DOHH2 (cell line): ENCODE measurements around the gene OSBPL8.

Experiments
- H3F3A ChIP-seq: fragments of 200-600 bp; sonication (generic), shearing (Covaris generic); 2 replicates; pipeline ENCODE4 v1.6.0; 2016; ENCODE audit warnings: antibody characterized with exemption, mild to moderate bottlenecking; ENCODE audit not compliant: control insufficient read depth, insufficient read depth
- H3K27ac ChIP-seq: fragments of 200-600 bp; sonication (generic); 2 replicates; pipeline ENCODE4 v1.5.1; 2014; ENCODE audit warnings: low read depth, mild to moderate bottlenecking, low read length, moderate library complexity
- H3K27me3 ChIP-seq: fragments of 200-600 bp; sonication (generic); 2 replicates; pipeline ENCODE4 v1.6.1; 2014; ENCODE audit warnings: mild to moderate bottlenecking, low read length, mixed read lengths; ENCODE audit not compliant: control insufficient read depth
- H3K36me3 ChIP-seq: fragments of 200-600 bp; sonication (generic); 2 replicates; pipeline ENCODE4 v1.6.1; 2014; ENCODE audit warnings: mild to moderate bottlenecking, low read length, moderate library complexity, mixed read lengths; ENCODE audit not compliant: control insufficient read depth
- H3K4me1 ChIP-seq: fragments of 200-600 bp; sonication (generic); 2 replicates; pipeline ENCODE4 v1.6.1; 2014; ENCODE audit warnings: mild to moderate bottlenecking, low read length, mixed read lengths; ENCODE audit not compliant: control insufficient read depth
- H3K4me2 ChIP-seq: fragments of 200-600 bp; sonication (generic); 2 replicates; pipeline ENCODE4 v1.6.0; 2014; ENCODE audit warnings: mild to moderate bottlenecking, low read length, moderate library complexity
- H3K4me3 ChIP-seq: fragments of 200-600 bp; sonication (generic); 2 replicates; pipeline ENCODE4 v1.5.1; 2014; ENCODE audit warnings: mild to moderate bottlenecking, low read length, mixed read lengths
- H3K79me2 ChIP-seq: fragments of 200-600 bp; sonication (generic); 2 replicates; pipeline ENCODE4 v1.6.1; 2014; ENCODE audit warnings: mild to moderate bottlenecking, low read length, mixed read lengths; ENCODE audit not compliant: control insufficient read depth
- H3K9me2 ChIP-seq: fragments of 200-600 bp; sonication (generic); replicated peaks from 2 replicates; pipeline ENCODE4 v1.6.1; 2014; ENCODE audit warnings: mild to moderate bottlenecking, low read length, mixed read lengths; ENCODE audit not compliant: control insufficient read depth
- H3K9me3 ChIP-seq: fragments of 200-600 bp; sonication (generic); 2 replicates; pipeline ENCODE4 v1.6.1; 2014; ENCODE audit warnings: antibody characterized with exemption, low read length, mixed read lengths; ENCODE audit not compliant: control insufficient read depth, insufficient read depth
- H4K20me1 ChIP-seq: fragments of 200-600 bp; sonication (generic); 2 replicates; pipeline ENCODE4 v1.6.0; 2014; ENCODE audit warnings: low read depth, mild to moderate bottlenecking, antibody characterized with exemption, low read length, moderate library complexity; ENCODE audit not compliant: control insufficient read depth, insufficient read depth
- CTCF ChIP-seq: fragments of 200-600 bp; sonication (generic); IDR thresholded peaks from one replicate; pipeline ENCODE4 v1.5.1; 2014; ENCODE audit warnings: antibody characterized with exemption, mild to moderate bottlenecking, low read depth, low read length; ENCODE audit not compliant: poor library complexity, severe bottlenecking
- EZH2phosphoT487 ChIP-seq: fragments of 200-600 bp; sonication (generic); IDR thresholded peaks from 2 replicates; pipeline ENCODE4 v1.6.1; 2017; ENCODE audit warnings: borderline replicate concordance, mild to moderate bottlenecking, antibody characterized with exemption, low read length, moderate library complexity, mixed read lengths

OSBPL8 gene

GRCh38 chr12:76556368-76556767 is 3.2 kb downstream of the OSBPL8 start:
- Histone ChIP-seq H4K20me1 (peaks cover 4% of the 10 kb centered on the region; the same call in 1 of the 2 replicates), H3K27me3 (no peaks in the 10 kb centered on the region), H3F3A (peaks cover 5% of the 10 kb centered on the region; the same call in 1 of the 2 replicates), H3K79me2 (peaks cover 80% of the 10 kb centered on the region), H3K4me1 (peaks cover 62% of the 10 kb centered on the region), H3K36me3 (peaks cover 3% of the 10 kb centered on the region; the same call in 1 of the 2 replicates), H3K4me2 (peak overlapping the region; percentile 30), H3K4me3 (no peak overlapping the region), H3K9me3 (no peaks in the 10 kb centered on the region), H3K27ac (no peak overlapping the region), H3K9me2 (no peaks in the 10 kb centered on the region)
- TF ChIP-seq EZH2phosphoT487 (no peak), CTCF (no peak)

GRCh38 chr12:76555797-76556196 is 3.8 kb downstream of the OSBPL8 start:
- Histone ChIP-seq H4K20me1 (peaks cover 4% of the 10 kb centered on the region; the same call in 1 of the 2 replicates), H3F3A (peaks cover 5% of the 10 kb centered on the region; the same call in 1 of the 2 replicates), H3K4me3 (no peak overlapping the region), H3K27ac (no peak overlapping the region), H3K79me2 (peaks cover 85% of the 10 kb centered on the region), H3K36me3 (peaks cover 3% of the 10 kb centered on the region; the same call in 1 of the 2 replicates), H3K4me1 (peaks cover 68% of the 10 kb centered on the region), H3K9me2 (no peaks in the 10 kb centered on the region), H3K4me2 (peak overlapping the region; percentile 56), H3K27me3 (no peaks in the 10 kb centered on the region), H3K9me3 (no peaks in the 10 kb centered on the region)
- TF ChIP-seq EZH2phosphoT487, result no peak
- no peak for TF ChIP-seq CTCF

GRCh38 chr12:76555231-76555767 is 4.3 kb downstream of the OSBPL8 start:
- Histone ChIP-seq H3K27ac (peak overlapping the region; percentile 48), H3K36me3 (peaks cover 3% of the 10 kb centered on the region; the same call in 1 of the 2 replicates), H4K20me1 (peaks cover 4% of the 10 kb centered on the region; the same call in 1 of the 2 replicates), H3K4me2 (peak overlapping the region; percentile 56), H3K9me2 (no peaks in the 10 kb centered on the region), H3K27me3 (no peaks in the 10 kb centered on the region), H3K9me3 (no peaks in the 10 kb centered on the region), H3F3A (peaks cover 5% of the 10 kb centered on the region; the same call in 1 of the 2 replicates), H3K4me1 (peaks cover 70% of the 10 kb centered on the region), H3K4me3 (peak overlapping the region; percentile 35; the same call in 1 of the 2 replicates), H3K79me2 (peaks cover 90% of the 10 kb centered on the region)
- TF ChIP-seq CTCF, result no peak
- no peak for TF ChIP-seq EZH2phosphoT487
